ENCODE measurements around the gene XPC. TPM values are rescaled to one million over a fixed set of nuclear protein-coding genes. Genes with fewer than 3 reads are reported as not detected.

Gene XPC
- total and polyA plus RNA-seq, 4 experiments from 2014 or later = 32.9 to 108 (median 81.0) TPM

- peak overlapping the region; percentile 95 to 100 (median 100) for H3K27ac Mint-ChIP-seq
- POLR2A ChIA-PET (ENCODE audit: partially characterized antibody) = interaction anchor here (1.1 to 18.6 kb wide), 6 partner anchors 11 to 261 kb away, joined by 4 to 342 read pairs (median 6); partner anchors contain the start of genes CHCHD4, LSM3, SLC6A6 and TMEM43
- Histone ChIP-seq H3K4me3 (ENCODE audit: low read length in 2 of 2) (peak overlapping the region in 1 of 2 donors; percentile 40), H3K4me1 (ENCODE audit: insufficient read depth, low read length) (peaks cover 67% of the 10 kb centered on the region), H3K27me3 (ENCODE audit: insufficient read depth, low read length) (no peaks in the 10 kb centered on the region), H3K27ac (ENCODE audit: low read depth, low read length) (peak overlapping the region; percentile 95), H3K36me3 (ENCODE audit: insufficient read depth, low read length) (peaks cover 19% of the 10 kb centered on the region), H3K9me3 (ENCODE audit: control insufficient read depth in 1 of 2, low read length in 2 of 2) (no peaks in the 10 kb centered on the region)
- intact Hi-C loops (cut with micrococcal nuclease) = loop anchor here (5.0 kb wide), 1 partner anchor 244 kb away; no protein-coding TSS in a partner anchor
- peak overlapping the region; percentile 58 to 84 (median 76) for H3K4me3 Mint-ChIP-seq
- no peaks in the 10 kb centered on the region for H3K9me3 Mint-ChIP-seq
- DNase-seq = peak in 1 of 5 donors; percentile 53
- no peaks in the 10 kb centered on the region for H3K27me3 Mint-ChIP-seq
- H3K36me3 Mint-ChIP-seq = peaks cover 24 to 62% of the 10 kb centered on the region in 2 donors
- peaks cover 49 to 81% (median 59%) of the 10 kb centered on the region in 4 donors for H3K4me1 Mint-ChIP-seq
- CTCF ChIA-PET (ENCODE audit: partially characterized antibody) = interaction anchor here (1.1 to 5.8 kb wide), 5 partner anchors 17 to 62 kb away, joined by 4 to 41 read pairs (median 10); partner anchors contain the start of genes CHCHD4, LSM3, TMEM43 and XPC
These were observed 36.6 kb downstream of the XPC start for GRCh38 chr3:14141602-14142341.

GRCh38 chr3:14141144-14141543 is 37.3 kb downstream of the XPC start:
- DNase-seq = no peak
- H3K4me1 ChIP-seq (ENCODE audit: insufficient read depth, low read length) = peaks cover 66% of the 10 kb centered on the region
- H3K36me3 ChIP-seq (ENCODE audit: insufficient read depth, low read length) = peaks cover 15% of the 10 kb centered on the region

GRCh38 chr3:14140668-14141067 is 37.7 kb downstream of the XPC start:
- Histone ChIP-seq H3K9me3 (ENCODE audit: control insufficient read depth in 1 of 2, low read length in 2 of 2) (no peaks in the 10 kb centered on the region), H3K27ac (ENCODE audit: low read depth, low read length) (peak overlapping the region; percentile 95), H3K4me3 (ENCODE audit: low read length in 2 of 2) (no peak overlapping the region), H3K4me1 (ENCODE audit: insufficient read depth, low read length) (peaks cover 61% of the 10 kb centered on the region), H3K36me3 (ENCODE audit: insufficient read depth, low read length) (peaks cover 17% of the 10 kb centered on the region), H3K27me3 (ENCODE audit: insufficient read depth, low read length) (no peaks in the 10 kb centered on the region)
- peak overlapping the region in 3 of 8 donors; percentile 56 to 71 (median 69) for H3K4me3 Mint-ChIP-seq
- no peaks in the 10 kb centered on the region for H3K9me3 Mint-ChIP-seq
- intact Hi-C loops (cut with micrococcal nuclease) = loop anchor here (5.0 kb wide), 1 partner anchor 243 kb away; no protein-coding TSS in a partner anchor
- POLR2A ChIA-PET (ENCODE audit: partially characterized antibody) = interaction anchor here (0.6 to 18.6 kb wide), 3 partner anchors 9 to 36 kb away, joined by 3 to 342 read pairs (median 220); partner anchors contain the start of genes CHCHD4, LSM3, TMEM43 and XPC
- peaks cover 29 to 60% of the 10 kb centered on the region in 2 donors for H3K36me3 Mint-ChIP-seq
- H3K4me1 Mint-ChIP-seq = peaks cover 46 to 72% (median 54%) of the 10 kb centered on the region in 4 donors
- no peak for DNase-seq
- H3K27me3 Mint-ChIP-seq = no peaks in the 10 kb centered on the region
- peak overlapping the region; percentile 95 to 100 (median 100) for H3K27ac Mint-ChIP-seq
- CTCF ChIA-PET (ENCODE audit: partially characterized antibody) = interaction anchor here (1.1 to 3.2 kb wide), 2 partner anchors 16 to 63 kb away, joined by 4 to 10 read pairs; partner anchors contain the start of genes CHCHD4 and TMEM43

More at GRCh38 chr3:14141144-14141543, 37.3 kb downstream of the XPC start:
- no peak overlapping the region for H3K4me3 ChIP-seq (ENCODE audit: low read length in 2 of 2)
- H3K9me3 ChIP-seq (ENCODE audit: control insufficient read depth in 1 of 2, low read length in 2 of 2) = no peaks in the 10 kb centered on the region
- POLR2A ChIA-PET (ENCODE audit: partially characterized antibody) = interaction anchor here (0.6 to 18.6 kb wide), 4 partner anchors 9 to 36 kb away, joined by 3 to 342 read pairs (median 112); partner anchors contain the start of genes CHCHD4, LSM3, TMEM43 and XPC
- no peaks in the 10 kb centered on the region for H3K27me3 ChIP-seq (ENCODE audit: insufficient read depth, low read length)
- Mint-ChIP-seq H3K4me3 (peak overlapping the region in 6 of 8 donors; percentile 46 to 77 (median 64)), H3K27ac (peak overlapping the region; percentile 95 to 100 (median 100)), H3K27me3 (no peaks in the 10 kb centered on the region), H3K4me1 (peaks cover 46 to 76% (median 55%) of the 10 kb centered on the region in 4 donors), H3K9me3 (no peaks in the 10 kb centered on the region), H3K36me3 (peaks cover 24 to 59% of the 10 kb centered on the region in 2 donors)
- H3K27ac ChIP-seq (ENCODE audit: low read depth, low read length) = peak overlapping the region; percentile 95
- CTCF ChIA-PET (ENCODE audit: partially characterized antibody) = interaction anchor here (1.1 to 3.2 kb wide), 2 partner anchors 16 to 63 kb away, joined by 4 to 10 read pairs; partner anchors contain the start of genes CHCHD4 and TMEM43
- intact Hi-C loops (cut with micrococcal nuclease) = loop anchor here (5.0 kb wide), 1 partner anchor 244 kb away; no protein-coding TSS in a partner anchor

GRCh38 chr3:14139771-14140170 is 38.6 kb downstream of the XPC start:
- Mint-ChIP-seq H3K27ac (peak overlapping the region in 6 of 7 donors; percentile 47 to 100 (median 95)), H3K9me3 (no peaks in the 10 kb centered on the region), H3K4me1 (peaks cover 41 to 63% (median 49%) of the 10 kb centered on the region in 4 donors), H3K4me3 (peak overlapping the region in 1 of 8 donors; percentile 43), H3K36me3 (peaks cover 31 to 63% of the 10 kb centered on the region in 2 donors), H3K27me3 (no peaks in the 10 kb centered on the region)
- DNase-seq = no peak
- Histone ChIP-seq H3K4me3 (ENCODE audit: low read length in 2 of 2) (no peak overlapping the region), H3K4me1 (ENCODE audit: insufficient read depth, low read length) (peaks cover 52% of the 10 kb centered on the region), H3K27ac (ENCODE audit: low read depth, low read length) (peak overlapping the region; percentile 95), H3K36me3 (ENCODE audit: insufficient read depth, low read length) (peaks cover 20% of the 10 kb centered on the region), H3K9me3 (ENCODE audit: control insufficient read depth in 1 of 2, low read length in 2 of 2) (no peaks in the 10 kb centered on the region), H3K27me3 (ENCODE audit: insufficient read depth, low read length) (no peaks in the 10 kb centered on the region)
- POLR2A ChIA-PET (ENCODE audit: partially characterized antibody) = interaction anchor here (9.9 to 18.6 kb wide), 2 partner anchors 11 to 37 kb away, joined by 220 to 342 read pairs; partner anchors contain the start of genes CHCHD4, LSM3, TMEM43 and XPC
- intact Hi-C loops (cut with micrococcal nuclease) = loop anchor here (5.0 kb wide), 1 partner anchor 242 kb away; no protein-coding TSS in a partner anchor
- CTCF ChIA-PET (ENCODE audit: partially characterized antibody) = no interaction called here

- Mint-ChIP-seq H3K4me1 (peaks cover 35 to 56% (median 42%) of the 10 kb centered on the region in 4 donors), H3K9me3 (no peaks in the 10 kb centered on the region), H3K27me3 (no peaks in the 10 kb centered on the region), H3K4me3 (no peak overlapping the region), H3K36me3 (peaks cover 31 to 65% of the 10 kb centered on the region in 2 donors), H3K27ac (peak overlapping the region; percentile 47 to 100 (median 74))
- Histone ChIP-seq H3K27me3 (ENCODE audit: insufficient read depth, low read length) (no peaks in the 10 kb centered on the region), H3K9me3 (ENCODE audit: control insufficient read depth in 1 of 2, low read length in 2 of 2) (no peaks in the 10 kb centered on the region), H3K4me3 (ENCODE audit: low read length in 2 of 2) (no peak overlapping the region), H3K36me3 (ENCODE audit: insufficient read depth, low read length) (peaks cover 27% of the 10 kb centered on the region), H3K4me1 (ENCODE audit: insufficient read depth, low read length) (peaks cover 45% of the 10 kb centered on the region), H3K27ac (ENCODE audit: low read depth, low read length) (no peak overlapping the region)
- intact Hi-C loops (cut with micrococcal nuclease) = no loop called here
- ChIA-PET POLR2A (ENCODE audit: partially characterized antibody) (interaction anchor here (9.9 to 18.6 kb wide), 2 partner anchors 10 to 38 kb away, joined by 220 to 342 read pairs; partner anchors contain the start of genes CHCHD4, LSM3, TMEM43 and XPC), CTCF (ENCODE audit: partially characterized antibody) (no interaction called here)
- no peak for DNase-seq
These were observed 39.3 kb downstream of the XPC start for GRCh38 chr3:14138878-14139655.

- Mint-ChIP-seq H3K36me3 (peaks cover 31 to 72% of the 10 kb centered on the region in 2 donors), H3K4me3 (no peak overlapping the region), H3K27me3 (no peaks in the 10 kb centered on the region), H3K27ac (peak overlapping the region; percentile 56 to 93 (median 65)), H3K9me3 (no peaks in the 10 kb centered on the region), H3K4me1 (peaks cover 32 to 48% (median 37%) of the 10 kb centered on the region in 4 donors)
- Histone ChIP-seq H3K27me3 (ENCODE audit: insufficient read depth, low read length) (no peaks in the 10 kb centered on the region), H3K4me1 (ENCODE audit: insufficient read depth, low read length) (peaks cover 37% of the 10 kb centered on the region), H3K4me3 (ENCODE audit: low read length in 2 of 2) (no peak overlapping the region), H3K36me3 (ENCODE audit: insufficient read depth, low read length) (peaks cover 34% of the 10 kb centered on the region), H3K9me3 (ENCODE audit: control insufficient read depth in 1 of 2, low read length in 2 of 2) (no peaks in the 10 kb centered on the region), H3K27ac (ENCODE audit: low read depth, low read length) (no peak overlapping the region)
- DNase-seq = no peak
- POLR2A ChIA-PET (ENCODE audit: partially characterized antibody) = interaction anchor here (9.9 to 18.6 kb wide), 2 partner anchors 9 to 39 kb away, joined by 220 to 342 read pairs; partner anchors contain the start of genes CHCHD4, LSM3, TMEM43 and XPC
- intact Hi-C loops (cut with micrococcal nuclease) = no loop called here
- CTCF ChIA-PET (ENCODE audit: partially characterized antibody) = no interaction called here
These were observed 40.1 kb downstream of the XPC start for GRCh38 chr3:14138109-14138877.

Data from CD4-positive, alpha-beta memory T cell (primary cell).